ENCODE data around the gene TRIM56. TPM values are rescaled to one million over a fixed set of nuclear protein-coding genes. Genes with fewer than 3 reads are reported as not detected.
A peak's percentile ranks its signal among the peaks of the same experiment; 100 is the strongest.
"Not testable (repeated sequence)": the region's sequence is repeated elsewhere in the genome, so short reads cannot be mapped to it uniquely, and the experiment has no call there.

TRIM56 gene
- total RNA-seq, 1 donor, result 16.0 TPM

- no peak for TF ChIP-seq CTCF (IDR thresholded peaks at IDR 0.05; ENCODE audit: insufficient read depth, low read depth, low read length)
- no peak for DNase-seq (ENCODE audit: low read depth)
- H3K4me3 ChIP-seq (ENCODE audit: low read depth, low read length), result no peak overlapping the region
Measured at GRCh38 chr7:101081432-101081831, 3.8 kb upstream of the TRIM56 start.

- DNase-seq (ENCODE audit: low read depth), result no peak
- peak overlapping the region; percentile 82 for H3K4me3 ChIP-seq (ENCODE audit: low read depth, low read length)
- TF ChIP-seq CTCF (IDR thresholded peaks at IDR 0.05; ENCODE audit: insufficient read depth, low read depth, low read length), result no peak
Measured at GRCh38 chr7:101084865-101085161, 468 bp upstream of the TRIM56 start.

GRCh38 chr7:101087334-101088068 lies 2.2 kb downstream of the TRIM56 start:
- no peak overlapping the region for H3K4me3 ChIP-seq (ENCODE audit: low read depth, low read length)
- DNase-seq (ENCODE audit: low read depth), result no peak
- TF ChIP-seq CTCF (IDR thresholded peaks at IDR 0.05; ENCODE audit: insufficient read depth, low read depth, low read length), result no peak

- no peak for TF ChIP-seq CTCF (IDR thresholded peaks at IDR 0.05; ENCODE audit: insufficient read depth, low read depth, low read length)
- H3K4me3 ChIP-seq (ENCODE audit: low read depth, low read length), result no peak overlapping the region
- DNase-seq (ENCODE audit: low read depth), result no peak
Measured at GRCh38 chr7:101088069-101088425, 2.8 kb downstream of the TRIM56 start.

- no peak overlapping the region for H3K4me3 ChIP-seq (ENCODE audit: low read depth, low read length)
- no peak for TF ChIP-seq CTCF (IDR thresholded peaks at IDR 0.05; ENCODE audit: insufficient read depth, low read depth, low read length)
- no peak for DNase-seq (ENCODE audit: low read depth)
Measured at GRCh38 chr7:101088858-101089529, 3.7 kb downstream of the TRIM56 start.

GRCh38 chr7:101089876-101090275 lies 4.6 kb downstream of the TRIM56 start:
- no peak overlapping the region for H3K4me3 ChIP-seq (ENCODE audit: low read depth, low read length)
- no peak for TF ChIP-seq CTCF (IDR thresholded peaks at IDR 0.05; ENCODE audit: insufficient read depth, low read depth, low read length)
- no peak for DNase-seq (ENCODE audit: low read depth)

GRCh38 chr7:101092266-101092905 lies 7.1 kb downstream of the TRIM56 start:
- not testable (repeated sequence) for DNase-seq (ENCODE audit: low read depth); H3K4me3 ChIP-seq (ENCODE audit: low read depth, low read length)

Data from fibroblast of villous mesenchyme (primary cell).